OCI-LY3 (cell line): ENCODE data around the gene INTS6.

Experiments
- CTCF ChIP-seq: fragments of 200-600, 300-600 bp; sonication (generic); IDR thresholded peaks from 2 replicates; pipeline ENCODE4 v1.5.1; 2014; ENCODE audit warnings: antibody characterized with exemption, low read length, low read depth
- EZH2phosphoT487 ChIP-seq: fragments of 200-600 bp; shearing (Covaris generic); IDR thresholded peaks from 2 replicates; pipeline ENCODE4 v1.6.1; 2018; ENCODE audit warnings: antibody characterized with exemption, mixed run types, low read depth

GRCh38 chr13:51481656-51482055 lies 28.8 kb upstream of the INTS6 start:
- TF ChIP-seq CTCF (no peak), EZH2phosphoT487 (no peak)
